IMR-90 (cell line): ENCODE data around the gene CHD3.

Experiments
- BHLHE40 ChIP-seq: fragments of 150-350 bp; IDR thresholded peaks from 2 replicates; pipeline ENCODE4 v1.6.1; 2016; ENCODE audit warnings: mild to moderate bottlenecking, low read depth, low read length
- CEBPB ChIP-seq: IDR thresholded peaks from 2 replicates; pipeline ENCODE4 v1.6.1; 2012; ENCODE audit warnings: low read depth, low read length, improper control_type of control experiment
- CHD1 ChIP-seq: IDR thresholded peaks from 2 replicates; pipeline ENCODE4 v1.6.1; 2012; ENCODE audit warnings: low read depth, low read length, improper control_type of control experiment
- CTCF ChIP-seq: conservative IDR thresholded peaks from 2 replicates; pipeline ENCODE4 v1.5.1; 2012; ENCODE audit warnings: mild to moderate bottlenecking, low read depth, low read length, improper control_type of control experiment
- ELK1 ChIP-seq: fragments of 150-350 bp; IDR thresholded peaks from 2 replicates; pipeline ENCODE4 v1.6.1; 2016; ENCODE audit warnings: low read depth, mild to moderate bottlenecking, low read length, moderate library complexity, borderline replicate concordance
- FOS ChIP-seq: fragments of 150-350 bp; IDR thresholded peaks from 2 replicates; pipeline ENCODE4 v1.6.1; 2016; ENCODE audit warnings: low read depth, low read length
- MAFK ChIP-seq: IDR thresholded peaks from 2 replicates; pipeline ENCODE4 v1.6.1; 2012; ENCODE audit warnings: low read depth, low read length, improper control_type of control experiment
- MAZ ChIP-seq: IDR thresholded peaks from 2 replicates; pipeline ENCODE4 v1.6.1; 2012; ENCODE audit warnings: low read depth, mild to moderate bottlenecking, low read length, improper control_type of control experiment, moderate library complexity, borderline replicate concordance
- MXI1 ChIP-seq: IDR thresholded peaks from 2 replicates; pipeline ENCODE4 v1.6.1; 2012; ENCODE audit warnings: low read depth, mild to moderate bottlenecking, low read length, moderate library complexity, borderline replicate concordance
- POLR2A ChIP-seq: IDR thresholded peaks from 2 replicates; pipeline ENCODE4 v1.6.1; 2012; ENCODE audit warnings: mild to moderate bottlenecking, low read depth, low read length
- RAD21 ChIP-seq: IDR thresholded peaks from 2 replicates; pipeline ENCODE4 v1.6.1; 2012; ENCODE audit warnings: low read length, improper control_type of control experiment
- RCOR1 ChIP-seq: IDR thresholded peaks from 2 replicates; pipeline ENCODE4 v1.6.1; 2012; ENCODE audit warnings: mild to moderate bottlenecking, low read length, improper control_type of control experiment; ENCODE audit not compliant: insufficient replicate concordance
- RFX5 ChIP-seq: IDR thresholded peaks from 2 replicates; pipeline ENCODE4 v1.8.0; 2012; ENCODE audit warnings: low read depth, mild to moderate bottlenecking, low read length, moderate library complexity
- USF2 ChIP-seq: fragments of 150-350 bp; IDR thresholded peaks from 2 replicates; pipeline ENCODE4 v1.6.1; 2017; ENCODE audit warnings: mild to moderate bottlenecking, antibody characterized with exemption, low read length, low read depth

- TF ChIP-seq CTCF (no peak), MAFK (no peak), FOS (no peak), POLR2A (0 out of 2 replicates have a peak, but pooled peaks have one; percentile 7), ELK1 (no peak), BHLHE40 (no peak), CHD1 (no peak), RAD21 (no peak), MAZ (peak; percentile 91), RFX5 (no peak), USF2 (no peak), CEBPB (no peak), RCOR1 (no peak), MXI1 (no peak)
These were observed 956 bp upstream of the CHD3 start for GRCh38 chr17:7887482-7888183.
